B cell (primary cell): ENCODE data around the gene OPN4.

Experiments used
- CTCF ChIP-seq: fragments of 200-600 bp; IDR thresholded peaks from one replicate; pipeline ENCODE4 v1.8.0; 2022; ENCODE audit warnings: antibody characterized with exemption, mild to moderate bottlenecking
- EZH2 ChIP-seq: IDR thresholded peaks from 2 replicates; pipeline ENCODE4 v1.6.1; 2012; ENCODE audit warnings: borderline replicate concordance, low read depth, mild to moderate bottlenecking, moderate library complexity, low read length; ENCODE audit not compliant: insufficient read depth, poor library complexity, severe bottlenecking

- TF ChIP-seq CTCF (no peak), EZH2 (no peak)
These were observed 39.5 kb upstream of the OPN4 start for GRCh38 chr10:86614853-86615252.
